HFFc6 (cell line): ENCODE data around the gene CAPN11. TPM values are rescaled to one million over a fixed set of nuclear protein-coding genes. Genes with fewer than 3 reads are reported as not detected.
A peak's percentile ranks its signal among the peaks of the same experiment; 100 is the strongest.
"Not testable (repeated sequence)": the region's sequence is repeated elsewhere in the genome, so short reads cannot be mapped to it uniquely, and the experiment has no call there.

ENCODE experiments used
- DNase-seq: peaks from one replicate; pipeline ENCODE4 v3.0.0-alpha.2; 2018
- H3K27ac Mint-ChIP-seq: 2 replicates; pipeline ENCODE4 v1.8.0; 2020; ENCODE audit warnings: mild to moderate bottlenecking, mixed read lengths
- H3K27me3 Mint-ChIP-seq: 2 replicates; pipeline ENCODE4 v1.8.0; 2021; ENCODE audit warnings: mild to moderate bottlenecking, moderate library complexity, mixed read lengths; ENCODE audit not compliant: insufficient read depth
- H3K36me3 Mint-ChIP-seq: 2 replicates; pipeline ENCODE4 v1.8.0; 2021; ENCODE audit warnings: low read depth, mixed read lengths
- H3K4me1 Mint-ChIP-seq: 2 replicates; pipeline ENCODE4 v1.8.0; 2020; ENCODE audit warnings: low read depth, mixed read lengths
- H3K4me3 Mint-ChIP-seq: 2 replicates; pipeline ENCODE4 v1.8.0; 2020; ENCODE audit warnings: mild to moderate bottlenecking, moderate library complexity, mixed read lengths
- H3K9me3 Mint-ChIP-seq: 2 replicates; pipeline ENCODE4 v1.8.0; 2020; ENCODE audit warnings: mild to moderate bottlenecking, mixed read lengths
- CTCF ChIP-seq: fragments of 200-600 bp; sonication (generic); IDR thresholded peaks from 2 replicates; pipeline ENCODE4 v1.5.0; 2021; ENCODE audit warnings: antibody characterized with exemption, mild to moderate bottlenecking
- total RNA-seq, 6 experiments: library from RNA; stranded (reverse); fragmentation: NEBNext Ultra II Directional; extraction: Animal tissue kit (Norgen Biotek cat#: 25700); gene quantifications; 2 replicates in 1 of 6; 3 replicates in 5 of 6; pipeline ENCODE4 v1.2.3, GENCODE V29; 2021

Gene CAPN11
- total RNA-seq, 6 experiments from 2014 or later = not detected

DNA sequence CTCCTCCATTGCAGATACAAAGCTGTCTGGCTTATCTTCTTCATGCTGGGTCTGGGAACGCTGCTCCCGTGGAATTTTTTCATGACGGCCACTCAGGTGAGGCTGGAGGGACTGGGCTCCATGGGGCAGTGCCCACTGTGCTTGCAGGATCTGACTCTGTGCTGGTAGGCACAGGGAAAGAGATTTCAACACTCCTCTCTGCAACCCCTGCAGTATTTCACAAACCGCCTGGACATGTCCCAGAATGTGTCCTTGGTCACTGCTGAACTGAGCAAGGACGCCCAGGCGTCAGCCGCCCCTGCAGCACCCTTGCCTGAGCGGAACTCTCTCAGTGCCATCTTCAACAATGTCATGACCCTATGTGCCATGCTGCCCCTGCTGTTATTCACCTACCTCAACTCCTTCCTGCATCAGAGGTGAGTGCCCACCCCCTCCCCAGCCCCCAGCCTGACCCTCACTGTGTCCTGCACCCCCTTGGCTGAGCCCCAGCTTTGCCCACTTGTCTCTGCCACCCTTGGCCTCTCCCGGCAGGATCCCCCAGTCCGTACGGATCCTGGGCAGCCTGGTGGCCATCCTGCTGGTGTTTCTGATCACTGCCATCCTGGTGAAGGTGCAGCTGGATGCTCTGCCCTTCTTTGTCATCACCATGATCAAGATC, 70.9 kb downstream of the CAPN11 start:
- H3K9me3 Mint-ChIP-seq = no peaks in the 10 kb centered on the region
- no peak overlapping the region for H3K4me3 Mint-ChIP-seq
- H3K27me3 Mint-ChIP-seq = peaks cover 2% of the 10 kb centered on the region
- H3K4me1 Mint-ChIP-seq = peaks cover 34% of the 10 kb centered on the region
- H3K27ac Mint-ChIP-seq = no peak overlapping the region
- no peak for TF ChIP-seq CTCF
- no peaks in the 10 kb centered on the region for H3K36me3 Mint-ChIP-seq
- DNase-seq = no peak

DNA sequence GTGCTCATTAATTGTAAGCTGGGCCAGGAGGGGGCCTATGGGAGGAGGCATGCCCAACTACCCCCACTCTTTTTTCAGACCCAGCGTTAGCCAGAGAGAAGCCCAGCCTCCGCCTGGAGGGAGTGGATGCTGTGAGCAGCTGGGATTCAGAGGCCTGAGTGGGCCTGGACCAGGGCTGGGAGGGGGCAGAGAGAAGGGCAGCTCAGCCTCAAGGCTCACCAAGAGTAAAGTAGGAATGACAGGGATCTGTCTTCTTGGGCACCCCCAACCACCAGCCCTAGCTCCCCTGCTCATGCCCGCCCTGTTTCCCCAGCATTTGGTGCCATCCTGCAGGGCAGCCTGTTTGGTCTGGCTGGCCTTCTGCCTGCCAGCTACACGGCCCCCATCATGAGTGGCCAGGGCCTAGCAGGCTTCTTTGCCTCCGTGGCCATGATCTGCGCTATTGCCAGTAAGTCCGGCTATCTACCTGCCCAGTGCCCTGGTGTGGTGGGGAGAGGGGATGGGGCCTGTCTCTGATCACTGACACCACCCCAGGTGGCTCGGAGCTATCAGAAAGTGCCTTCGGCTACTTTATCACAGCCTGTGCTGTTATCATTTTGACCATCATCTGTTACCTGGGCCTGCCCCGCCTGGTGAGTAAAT, 71.5 kb downstream of the CAPN11 start:
- no peak for DNase-seq
- H3K4me3 Mint-ChIP-seq = no peak overlapping the region
- peaks cover 36% of the 10 kb centered on the region for H3K4me1 Mint-ChIP-seq
- H3K9me3 Mint-ChIP-seq = no peaks in the 10 kb centered on the region
- H3K27me3 Mint-ChIP-seq = peaks cover 2% of the 10 kb centered on the region
- no peak overlapping the region for H3K27ac Mint-ChIP-seq
- TF ChIP-seq CTCF = no peak
- no peaks in the 10 kb centered on the region for H3K36me3 Mint-ChIP-seq

- H3K4me1 Mint-ChIP-seq = peaks cover 45% of the 10 kb centered on the region
- not testable (repeated sequence) for H3K27ac Mint-ChIP-seq, H3K36me3 Mint-ChIP-seq, H3K27me3 Mint-ChIP-seq, DNase-seq, H3K4me3 Mint-ChIP-seq, H3K9me3 Mint-ChIP-seq
Observed at GRCh38 chr6:44231426-44231825, 72.8 kb downstream of the CAPN11 start.

DNA sequence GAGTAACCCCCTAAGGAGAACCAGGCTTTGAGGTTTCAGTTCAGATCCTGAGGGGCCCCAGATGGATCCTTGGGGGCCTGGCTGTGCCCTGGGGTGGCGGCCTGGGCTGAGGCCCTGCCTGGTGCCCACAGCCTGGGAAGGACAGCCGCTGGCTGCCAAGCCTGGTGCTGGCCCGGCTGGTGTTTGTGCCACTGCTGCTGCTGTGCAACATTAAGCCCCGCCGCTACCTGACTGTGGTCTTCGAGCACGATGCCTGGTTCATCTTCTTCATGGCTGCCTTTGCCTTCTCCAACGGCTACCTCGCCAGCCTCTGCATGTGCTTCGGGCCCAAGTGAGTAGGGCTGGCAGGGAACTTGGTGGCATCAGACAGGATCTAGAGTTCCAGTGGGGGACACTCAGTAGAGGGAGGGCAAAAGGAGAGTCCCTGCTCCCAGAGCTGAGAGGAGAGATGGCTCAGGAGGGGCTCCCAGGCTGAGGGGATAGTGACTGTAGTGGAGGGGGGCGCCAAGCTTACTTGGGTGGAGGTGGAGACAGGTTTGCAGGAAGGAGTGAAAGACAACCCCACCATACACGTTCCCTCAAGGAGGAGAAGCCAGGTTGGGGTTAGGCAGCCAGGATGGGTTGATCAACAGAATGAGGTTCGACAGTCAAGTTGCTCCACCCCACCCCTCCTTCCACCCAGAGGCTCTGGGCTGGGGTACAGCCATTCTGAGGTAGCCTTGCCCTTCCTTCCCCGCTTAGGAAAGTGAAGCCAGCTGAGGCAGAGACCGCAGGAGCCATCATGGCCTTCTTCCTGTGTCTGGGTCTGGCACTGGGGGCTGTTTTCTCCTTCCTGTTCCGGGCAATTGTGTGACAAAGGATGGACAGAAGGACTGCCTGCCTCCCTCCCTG, 74.3 kb downstream of the CAPN11 start:
- no peaks in the 10 kb centered on the region for H3K36me3 Mint-ChIP-seq
- peaks cover 2% of the 10 kb centered on the region for H3K27me3 Mint-ChIP-seq

DNA sequence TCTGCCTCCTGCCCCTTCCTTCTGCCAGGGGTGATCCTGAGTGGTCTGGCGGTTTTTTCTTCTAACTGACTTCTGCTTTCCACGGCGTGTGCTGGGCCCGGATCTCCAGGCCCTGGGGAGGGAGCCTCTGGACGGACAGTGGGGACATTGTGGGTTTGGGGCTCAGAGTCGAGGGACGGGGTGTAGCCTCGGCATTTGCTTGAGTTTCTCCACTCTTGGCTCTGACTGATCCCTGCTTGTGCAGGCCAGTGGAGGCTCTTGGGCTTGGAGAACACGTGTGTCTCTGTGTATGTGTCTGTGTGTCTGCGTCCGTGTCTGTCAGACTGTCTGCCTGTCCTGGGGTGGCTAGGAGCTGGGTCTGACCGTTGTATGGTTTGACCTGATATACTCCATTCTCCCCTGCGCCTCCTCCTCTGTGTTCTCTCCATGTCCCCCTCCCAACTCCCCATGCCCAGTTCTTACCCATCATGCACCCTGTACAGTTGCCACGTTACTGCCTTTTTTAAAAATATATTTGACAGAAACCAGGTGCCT, 75.0 kb downstream of the CAPN11 start:
- no peaks in the 10 kb centered on the region for H3K36me3 Mint-ChIP-seq
- H3K4me1 Mint-ChIP-seq = peaks cover 55% of the 10 kb centered on the region
- peaks cover 2% of the 10 kb centered on the region for H3K27me3 Mint-ChIP-seq
- H3K27ac Mint-ChIP-seq = peak overlapping the region; percentile 87
- no peaks in the 10 kb centered on the region for H3K9me3 Mint-ChIP-seq
- H3K4me3 Mint-ChIP-seq = no peak overlapping the region
- DNase-seq = no peak
- TF ChIP-seq CTCF = no peak

More for the DNA sequence above, 74.3 kb downstream of the CAPN11 start:
- no peak for DNase-seq
- no peak overlapping the region for H3K4me3 Mint-ChIP-seq
- peaks cover 52% of the 10 kb centered on the region for H3K4me1 Mint-ChIP-seq
- no peak for TF ChIP-seq CTCF
- no peaks in the 10 kb centered on the region for H3K9me3 Mint-ChIP-seq
- peak overlapping the region; percentile 87 for H3K27ac Mint-ChIP-seq

Other genes starting within 250 kb of the CAPN11 start
- 10 to 100 TPM; 50.9 to 64.2 (median 56.0) TPM for gene MRPL14, start 31.4 kb upstream of the CAPN11 start, total RNA-seq
- gene TMEM63B, start 31.3 kb upstream of the CAPN11 start, total RNA-seq = 10 to 100 TPM; 38.3 to 55.1 (median 44.7) TPM
- gene MYMX, start 58.1 kb downstream of the CAPN11 start, total RNA-seq = not detected
- 10 to 100 TPM; 14.9 to 29.9 (median 26.8) TPM for gene SLC29A1, start 64.8 kb downstream of the CAPN11 start, total RNA-seq
- 1,000 to 10,000 TPM in 1 of 6 experiments, 100 to 1,000 TPM in 5; 847 to 1,026 (median 920) TPM for gene HSP90AB1, start 88.3 kb downstream of the CAPN11 start, total RNA-seq
- gene SLC35B2, start 98.7 kb downstream of the CAPN11 start, total RNA-seq = 100 to 1,000 TPM; 108 to 132 (median 120) TPM
- 1 to 10 TPM; 4.2 to 6.7 (median 5.8) TPM for gene NFKBIE, start 106.7 kb downstream of the CAPN11 start, total RNA-seq
- gene TMEM151B, start 111.6 kb downstream of the CAPN11 start, total RNA-seq = not detected
- 10 to 100 TPM in 5 of 6 experiments, 1 to 10 TPM in 1; 8.8 to 11.5 (median 10.7) TPM for gene AARS2, start 154.5 kb downstream of the CAPN11 start, total RNA-seq
- not detected for gene SPATS1, start 183.8 kb downstream of the CAPN11 start, total RNA-seq
- gene CDC5L, start 228.9 kb downstream of the CAPN11 start, total RNA-seq = 10 to 100 TPM; 17.9 to 23.5 (median 21.6) TPM